ENCODE results near the gene ZNF275.
"Not testable (repeated sequence)": the region's sequence is repeated elsewhere in the genome, so short reads cannot be mapped to it uniquely, and the experiment has no call there.

Gene ZNF275

GRCh38 chrX:153319295-153320046, 14.5 kb upstream of the ZNF275 start:
- no peak for DNase-seq (ENCODE audit: low spot score)

GRCh38 chrX:153320047-153320443, 13.9 kb upstream of the ZNF275 start:
- DNase-seq (ENCODE audit: low spot score), result not testable (repeated sequence)

GRCh38 chrX:153320555-153321184, 13.3 kb upstream of the ZNF275 start:
- DNase-seq (ENCODE audit: low spot score), result no peak

- DNase-seq (ENCODE audit: low spot score), result no peak
Observed at GRCh38 chrX:153321381-153322124, 12.4 kb upstream of the ZNF275 start, which contains the start of gene PNMA6F. PNMA6F (minus strand) TSS chrX:153321767; CDS start chrX:153320674, 1,093 bp downstream.

- DNase-seq (ENCODE audit: low spot score), result no peak
Observed at GRCh38 chrX:153327561-153327960, 6.4 kb upstream of the ZNF275 start.

GRCh38 chrX:153333266-153333665, 687 bp upstream of the ZNF275 start:
- no peak for DNase-seq (ENCODE audit: low spot score)

GRCh38 chrX:153334654-153335295, 822 bp downstream of the ZNF275 start:
- DNase-seq (ENCODE audit: low spot score), result no peak

- no peak for DNase-seq (ENCODE audit: low spot score)
Observed at GRCh38 chrX:153336121-153336894, 2.4 kb downstream of the ZNF275 start.

- no peak for DNase-seq (ENCODE audit: low spot score)
Observed at GRCh38 chrX:153336988-153337387, 3.0 kb downstream of the ZNF275 start.

GRCh38 chrX:153338836-153339235, 4.9 kb downstream of the ZNF275 start:
- DNase-seq (ENCODE audit: low spot score), result no peak

GRCh38 chrX:153339662-153340061, 5.7 kb downstream of the ZNF275 start:
- DNase-seq (ENCODE audit: low spot score), result no peak

- no peak for DNase-seq (ENCODE audit: low spot score)
Observed at GRCh38 chrX:153340111-153340510, 6.2 kb downstream of the ZNF275 start.

GRCh38 chrX:153342762-153343558, 9.0 kb downstream of the ZNF275 start:
- no peak for DNase-seq (ENCODE audit: low spot score)

- DNase-seq (ENCODE audit: low spot score), result no peak
Observed at GRCh38 chrX:153343674-153344073, 9.7 kb downstream of the ZNF275 start.

- no peak for DNase-seq (ENCODE audit: low spot score)
Observed at GRCh38 chrX:153347530-153347929, 13.6 kb downstream of the ZNF275 start.

- DNase-seq (ENCODE audit: low spot score), result no peak
Observed at GRCh38 chrX:153348421-153348820, 14.5 kb downstream of the ZNF275 start.

- DNase-seq (ENCODE audit: low spot score), result no peak
Observed at GRCh38 chrX:153349952-153350351, 16.0 kb downstream of the ZNF275 start.

GRCh38 chrX:153351981-153352380, 18.0 kb downstream of the ZNF275 start:
- no peak for DNase-seq (ENCODE audit: low spot score)

GRCh38 chrX:153352858-153353257, 18.9 kb downstream of the ZNF275 start:
- no peak for DNase-seq (ENCODE audit: low spot score)

- DNase-seq (ENCODE audit: low spot score), result no peak
Observed at GRCh38 chrX:153353416-153353815, 19.5 kb downstream of the ZNF275 start.

- no peak for DNase-seq (ENCODE audit: low spot score)
Observed at GRCh38 chrX:153357877-153358276, 23.9 kb downstream of the ZNF275 start.
